Chondrocyte (in vitro differentiated cells): ENCODE measurements around the gene LARGE1. TPM values are rescaled to one million over a fixed set of nuclear protein-coding genes. Genes with fewer than 3 reads are reported as not detected.

Experiments
- DNase-seq: peaks from one replicate; pipeline ENCODE4 v3.0.0; 2021; ENCODE audit warnings: mixed read lengths, low spot score
- H3K27ac Mint-ChIP-seq: one replicate; pipeline ENCODE4 v1.8.0; 2021; ENCODE audit warnings: mild to moderate bottlenecking, moderate library complexity, mixed read lengths; ENCODE audit not compliant: unreplicated experiment
- H3K27me3 Mint-ChIP-seq: 2 replicates; pipeline ENCODE4 v1.8.0; 2021; ENCODE audit warnings: low read depth, mixed read lengths
- H3K36me3 Mint-ChIP-seq: 2 replicates; pipeline ENCODE4 v1.8.0; 2021; ENCODE audit warnings: low read depth, mixed read lengths
- H3K4me1 Mint-ChIP-seq: 2 replicates; pipeline ENCODE4 v1.8.0; 2021; ENCODE audit warnings: low read depth, mild to moderate bottlenecking, mixed read lengths
- H3K4me3 Mint-ChIP-seq: one replicate; pipeline ENCODE4 v1.8.0; 2021; ENCODE audit warnings: mild to moderate bottlenecking, moderate library complexity, mixed read lengths; ENCODE audit not compliant: unreplicated experiment
- H3K9me3 Mint-ChIP-seq: 2 replicates; pipeline ENCODE4 v1.8.0; 2021; ENCODE audit warnings: low read depth, mixed read lengths
- CTCF ChIP-seq: fragments of 200-600 bp; sonication (generic); IDR thresholded peaks from 2 replicates; pipeline ENCODE4 v1.5.0; 2021; ENCODE audit warnings: antibody characterized with exemption, mild to moderate bottlenecking, moderate library complexity
- total RNA-seq: library from RNA; stranded (reverse); gene quantifications from 3 replicates; pipeline ENCODE4 v1.2.1, GENCODE V29; 2021

LARGE1 gene
- total RNA-seq, 1 donor from 2014 or later = 21.3 TPM

GRCh38 chr22:33524511-33525260 lies 395.6 kb downstream of the LARGE1 start:
- Mint-ChIP-seq H3K36me3 (no peaks in the 10 kb centered on the region), H3K4me3 (no peak overlapping the region), H3K27me3 (no peaks in the 10 kb centered on the region), H3K4me1 (no peaks in the 10 kb centered on the region), H3K9me3 (no peaks in the 10 kb centered on the region), H3K27ac (no peak overlapping the region)
- DNase-seq = no peak
- TF ChIP-seq CTCF = no peak

- Mint-ChIP-seq H3K9me3 (no peaks in the 10 kb centered on the region), H3K36me3 (no peaks in the 10 kb centered on the region), H3K4me1 (peaks cover 4% of the 10 kb centered on the region), H3K27ac (no peak overlapping the region), H3K4me3 (no peak overlapping the region), H3K27me3 (no peaks in the 10 kb centered on the region)
- DNase-seq = no peak
- no peak for TF ChIP-seq CTCF
These were observed 398.2 kb downstream of the LARGE1 start for GRCh38 chr22:33521879-33522665.

- no peaks in the 10 kb centered on the region for H3K9me3 Mint-ChIP-seq
- H3K36me3 Mint-ChIP-seq = no peaks in the 10 kb centered on the region
- TF ChIP-seq CTCF = no peak
- peaks cover 4% of the 10 kb centered on the region for H3K4me1 Mint-ChIP-seq
- DNase-seq = no peak
- H3K4me3 Mint-ChIP-seq = no peak overlapping the region
- H3K27ac Mint-ChIP-seq = no peak overlapping the region
- no peaks in the 10 kb centered on the region for H3K27me3 Mint-ChIP-seq
These were observed 399.1 kb downstream of the LARGE1 start for GRCh38 chr22:33520904-33521780.

- TF ChIP-seq CTCF = no peak
- Mint-ChIP-seq H3K27ac (no peak overlapping the region), H3K27me3 (no peaks in the 10 kb centered on the region), H3K36me3 (no peaks in the 10 kb centered on the region), H3K9me3 (no peaks in the 10 kb centered on the region), H3K4me1 (peaks cover 4% of the 10 kb centered on the region), H3K4me3 (no peak overlapping the region)
- DNase-seq = no peak
These were observed 400.0 kb downstream of the LARGE1 start for GRCh38 chr22:33519974-33520903.
